GM18861 (cell line): Measurements from ENCODE around the gene HPS5.
"Not testable (repeated sequence)": the region's sequence is repeated elsewhere in the genome, so short reads cannot be mapped to it uniquely, and the experiment has no call there.

Source experiments
- ATAC-seq: cut with Tn5 transposase; IDR thresholded peaks from one replicate; pipeline ENCODE4 v1.9.1; 2021; ENCODE audit not compliant: unreplicated experiment

HPS5 gene, protein sequence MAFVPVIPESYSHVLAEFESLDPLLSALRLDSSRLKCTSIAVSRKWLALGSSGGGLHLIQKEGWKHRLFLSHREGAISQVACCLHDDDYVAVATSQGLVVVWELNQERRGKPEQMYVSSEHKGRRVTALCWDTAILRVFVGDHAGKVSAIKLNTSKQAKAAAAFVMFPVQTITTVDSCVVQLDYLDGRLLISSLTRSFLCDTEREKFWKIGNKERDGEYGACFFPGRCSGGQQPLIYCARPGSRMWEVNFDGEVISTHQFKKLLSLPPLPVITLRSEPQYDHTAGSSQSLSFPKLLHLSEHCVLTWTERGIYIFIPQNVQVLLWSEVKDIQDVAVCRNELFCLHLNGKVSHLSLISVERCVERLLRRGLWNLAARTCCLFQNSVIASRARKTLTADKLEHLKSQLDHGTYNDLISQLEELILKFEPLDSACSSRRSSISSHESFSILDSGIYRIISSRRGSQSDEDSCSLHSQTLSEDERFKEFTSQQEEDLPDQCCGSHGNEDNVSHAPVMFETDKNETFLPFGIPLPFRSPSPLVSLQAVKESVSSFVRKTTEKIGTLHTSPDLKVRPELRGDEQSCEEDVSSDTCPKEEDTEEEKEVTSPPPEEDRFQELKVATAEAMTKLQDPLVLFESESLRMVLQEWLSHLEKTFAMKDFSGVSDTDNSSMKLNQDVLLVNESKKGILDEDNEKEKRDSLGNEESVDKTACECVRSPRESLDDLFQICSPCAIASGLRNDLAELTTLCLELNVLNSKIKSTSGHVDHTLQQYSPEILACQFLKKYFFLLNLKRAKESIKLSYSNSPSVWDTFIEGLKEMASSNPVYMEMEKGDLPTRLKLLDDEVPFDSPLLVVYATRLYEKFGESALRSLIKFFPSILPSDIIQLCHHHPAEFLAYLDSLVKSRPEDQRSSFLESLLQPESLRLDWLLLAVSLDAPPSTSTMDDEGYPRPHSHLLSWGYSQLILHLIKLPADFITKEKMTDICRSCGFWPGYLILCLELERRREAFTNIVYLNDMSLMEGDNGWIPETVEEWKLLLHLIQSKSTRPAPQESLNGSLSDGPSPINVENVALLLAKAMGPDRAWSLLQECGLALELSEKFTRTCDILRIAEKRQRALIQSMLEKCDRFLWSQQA

DNA sequence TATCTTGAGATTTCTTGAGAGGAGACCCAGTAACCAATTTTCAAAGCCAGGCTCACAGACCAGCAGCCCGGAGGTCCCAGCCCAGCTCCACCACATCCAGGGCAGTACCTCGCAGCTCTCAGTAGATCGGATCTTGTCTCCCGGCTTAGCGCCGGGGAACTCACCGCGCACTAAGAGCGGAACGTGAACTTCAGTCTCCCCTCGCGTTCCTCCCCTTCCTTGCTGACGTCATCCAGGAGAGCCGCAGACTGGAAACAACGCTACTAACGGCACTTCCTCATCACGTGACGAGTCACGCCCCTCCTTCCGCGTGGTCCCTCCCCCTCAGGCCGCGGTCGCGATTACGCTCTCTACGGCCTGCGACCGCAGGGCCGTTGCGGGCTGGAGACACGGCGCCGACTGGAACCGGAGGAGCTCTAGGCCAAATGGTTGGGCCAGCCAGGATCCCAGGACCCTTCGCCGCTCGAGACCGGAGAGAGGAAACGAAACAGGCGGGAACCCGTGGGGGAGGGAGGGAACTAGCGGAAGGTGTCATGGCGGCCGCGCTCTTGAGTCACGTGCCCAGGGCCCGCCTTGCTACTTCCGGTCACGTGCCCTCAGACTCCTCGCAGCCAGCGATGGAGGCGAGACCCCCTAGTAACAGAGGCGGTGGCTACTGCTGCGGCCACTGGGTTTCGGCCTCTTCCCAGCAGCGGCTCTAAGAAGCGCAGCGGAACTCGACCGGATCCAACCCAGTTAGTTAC, at the start of gene HPS5, which contains the start of gene GTF2H1:
Gene HPS5 (minus strand): TSS at position 172 of the 743 bp plus-strand sequence. CDS start 4,282 bp downstream, outside the sequence.
Gene GTF2H1 (plus strand): TSS at position 599 of the 743 bp plus-strand sequence. CDS start 10,508 bp downstream, outside the sequence.
- ATAC-seq = peak; percentile 76

DNA sequence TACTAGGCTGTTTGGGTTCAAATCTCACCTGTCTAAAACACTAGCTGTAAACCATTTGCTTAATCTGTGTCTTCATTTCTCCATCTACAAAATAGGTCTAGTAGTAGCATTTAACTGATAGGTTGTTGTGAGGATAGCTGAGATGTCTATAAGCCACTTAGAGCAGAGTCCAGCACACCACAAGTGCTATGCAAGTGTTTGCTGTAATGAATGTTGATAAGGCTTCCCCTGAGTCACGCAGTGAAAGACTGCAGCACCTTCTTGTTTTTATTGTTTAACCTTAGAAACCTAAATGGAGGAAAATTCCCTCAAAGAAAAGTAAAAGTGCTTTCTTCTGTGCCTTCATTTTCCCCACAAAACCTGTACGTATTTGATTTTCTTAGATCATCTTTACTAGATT, 49.3 kb upstream of the HPS5 start:
- no peak for ATAC-seq

DNA sequence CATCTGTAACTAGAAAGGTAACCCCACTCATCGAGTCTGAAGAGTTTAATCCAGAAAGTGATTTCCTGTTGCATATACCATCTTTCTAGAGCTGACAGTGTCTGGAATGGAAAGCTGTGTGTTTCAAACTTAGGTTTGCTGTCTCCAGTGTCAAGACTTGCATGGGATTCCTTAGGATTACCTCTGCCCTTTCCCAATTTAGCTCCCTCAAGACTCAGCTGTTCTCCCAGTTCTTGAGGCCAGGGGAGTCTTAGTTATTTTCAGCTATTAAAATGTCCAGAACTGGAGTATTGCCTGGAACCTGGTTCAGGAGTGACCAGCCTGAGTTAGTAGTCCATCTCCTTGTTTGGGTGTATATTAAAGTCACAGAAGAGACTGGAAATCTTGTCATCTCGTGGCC, 47.5 kb upstream of the HPS5 start:
- no peak for ATAC-seq

DNA sequence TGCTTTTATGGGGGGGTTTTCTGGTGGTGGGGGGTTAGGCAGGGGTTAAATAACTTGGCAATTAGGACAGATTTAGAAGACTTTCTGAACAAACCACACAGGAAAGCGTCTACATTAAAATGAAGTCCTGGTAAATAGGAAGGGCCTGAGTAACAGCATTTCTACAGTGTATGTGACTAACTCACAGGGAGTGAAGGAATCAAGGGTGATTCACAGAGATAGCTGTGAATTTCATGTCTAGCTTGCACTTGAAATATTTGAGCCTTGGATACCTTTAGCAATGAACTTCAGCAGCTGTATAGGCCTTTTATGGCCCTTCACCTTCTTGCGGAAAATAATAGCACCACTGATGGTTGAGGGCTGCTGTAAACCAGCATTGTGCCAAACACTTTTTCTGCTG, 46.3 kb upstream of the HPS5 start:
- no peak for ATAC-seq

DNA sequence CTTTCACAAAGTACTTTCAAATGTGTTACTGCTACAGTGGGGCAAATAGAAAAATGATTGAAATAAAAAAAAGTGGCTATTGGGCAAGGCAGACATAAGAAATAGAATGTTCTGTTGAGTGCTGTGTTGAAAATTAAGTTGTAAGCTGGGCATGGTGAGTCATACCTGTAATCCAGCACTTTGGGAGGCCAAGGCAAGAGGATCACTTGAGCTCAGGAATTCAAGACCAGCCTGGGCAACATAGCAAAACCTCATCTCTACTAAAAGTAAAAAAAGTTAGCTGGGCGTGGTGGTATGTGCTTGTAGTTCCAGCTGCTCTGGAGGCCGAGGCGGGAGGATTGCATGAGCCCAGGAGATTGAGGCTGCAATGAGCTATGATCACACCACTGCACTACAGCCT, 45.5 kb upstream of the HPS5 start:
- ATAC-seq = no peak

DNA sequence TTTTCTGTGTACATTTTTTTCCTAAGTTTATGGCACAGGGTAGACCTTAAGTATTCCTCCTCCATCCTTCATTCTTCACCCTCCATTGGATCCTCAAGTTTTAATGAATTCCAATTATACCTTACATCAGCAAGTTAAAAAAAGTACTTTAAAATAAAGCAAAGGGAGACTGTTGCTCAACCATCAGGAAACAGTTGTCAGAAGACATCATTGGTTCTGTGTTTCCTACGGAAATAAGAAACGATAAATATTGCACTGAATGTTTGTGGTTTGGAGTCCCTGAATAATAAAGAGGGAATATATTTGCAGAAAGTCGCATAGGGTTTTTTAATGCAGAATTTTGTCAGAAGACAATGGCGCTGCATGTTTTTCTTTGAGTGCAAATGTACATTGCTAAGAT, 44.3 kb upstream of the HPS5 start:
- ATAC-seq = no peak

DNA sequence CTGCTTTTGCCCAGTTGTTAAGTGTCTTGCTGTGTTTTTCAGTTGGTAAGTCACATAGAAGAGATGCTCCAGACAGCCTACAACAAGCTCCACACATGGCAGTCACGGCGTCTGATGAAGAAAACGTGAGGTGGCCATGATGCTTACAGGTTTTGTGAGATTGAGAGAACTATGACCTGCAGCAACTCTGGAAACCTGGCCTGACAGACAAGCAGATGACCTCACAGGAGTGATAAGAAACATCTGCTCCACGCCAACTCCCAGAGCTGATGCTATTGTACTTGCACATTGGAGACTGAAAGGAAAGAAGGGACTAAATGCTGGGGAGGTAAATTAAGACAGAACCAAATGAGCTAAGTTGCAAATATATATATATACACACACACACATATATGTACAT, 43.8 kb upstream of the HPS5 start:
- ATAC-seq = no peak

DNA sequence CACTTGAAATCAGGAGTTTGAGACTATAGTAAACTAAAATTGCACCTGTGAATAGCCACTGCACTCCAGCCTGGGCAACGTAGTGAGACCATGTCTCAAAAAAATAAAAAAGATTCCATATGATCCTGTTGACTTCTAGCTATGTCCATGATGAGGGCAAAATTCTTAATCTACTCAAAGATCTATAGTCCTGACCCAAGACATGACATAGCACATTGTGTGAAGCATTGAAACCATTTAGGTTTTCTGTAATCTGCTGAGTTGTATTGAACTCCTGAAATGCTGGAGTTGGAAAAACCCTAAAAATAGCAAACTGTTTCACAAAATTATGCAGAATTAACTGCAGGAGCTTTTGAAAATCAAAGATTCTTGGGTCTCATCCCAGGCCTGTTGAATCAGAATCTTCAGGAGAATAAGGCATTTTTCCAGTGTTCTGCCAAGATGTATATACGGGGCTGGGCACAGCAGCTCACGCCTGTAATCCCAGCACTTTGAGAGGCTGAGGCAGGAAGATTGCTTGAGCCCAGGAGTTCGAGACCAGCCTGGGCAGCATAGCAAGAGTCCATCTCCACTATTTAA, 42.6 kb upstream of the HPS5 start:
- ATAC-seq = no peak

DNA sequence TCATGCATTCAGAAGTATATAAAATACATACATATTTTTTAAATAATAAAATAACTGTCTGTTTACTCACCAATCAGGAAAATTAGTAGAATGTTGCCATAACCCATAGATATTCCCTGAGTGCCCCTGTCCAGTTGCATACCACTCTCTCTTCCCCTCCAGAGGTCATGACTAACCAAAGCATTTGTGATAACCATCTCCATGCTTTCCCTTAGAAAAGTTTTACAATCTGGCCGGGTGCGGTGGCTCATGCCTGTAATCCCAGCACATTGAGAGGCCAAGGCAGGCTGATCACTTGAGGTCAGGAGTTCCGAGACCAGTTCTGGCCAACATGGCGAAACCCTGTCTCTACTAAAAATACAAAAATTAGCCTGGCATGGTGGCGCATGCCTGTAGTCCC, 39.2 kb upstream of the HPS5 start:
- ATAC-seq = no peak

DNA sequence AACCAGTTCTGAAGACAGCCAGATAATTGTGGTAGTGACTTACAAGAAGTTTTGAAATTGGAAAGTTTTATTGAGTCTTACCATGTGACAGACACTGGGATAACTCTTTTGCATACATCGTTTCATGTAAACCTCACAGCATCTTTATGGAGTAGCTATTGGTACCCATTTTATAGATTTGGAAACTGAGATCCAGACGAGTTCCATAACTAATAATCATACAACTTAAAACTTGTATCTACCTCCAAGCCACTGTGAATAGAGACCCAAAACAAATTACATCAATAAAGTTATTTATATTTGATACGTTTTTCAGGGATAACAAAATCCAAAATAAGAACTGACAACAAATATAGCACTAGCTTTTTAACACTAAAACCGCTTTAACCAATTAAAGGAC, 36.7 kb upstream of the HPS5 start:
- no peak for ATAC-seq

DNA sequence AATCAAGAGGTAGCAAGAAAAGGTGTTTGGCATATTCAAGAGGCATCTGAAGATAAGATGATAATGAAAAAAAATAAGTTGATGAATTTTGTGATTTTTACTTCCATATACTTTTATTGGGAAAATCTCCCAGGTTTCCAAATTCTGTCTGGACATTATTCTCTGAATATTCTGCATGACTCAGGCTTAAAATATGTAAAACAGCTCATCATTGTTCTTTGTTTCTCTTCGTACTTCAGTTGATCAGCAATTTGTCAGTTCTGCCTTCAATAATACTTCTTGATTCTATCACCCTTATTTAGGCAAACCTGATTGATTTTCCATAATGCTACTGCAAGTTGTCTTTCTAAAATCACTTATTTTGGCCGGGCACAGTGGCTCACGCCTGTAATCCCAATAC, 30.6 kb upstream of the HPS5 start:
- no peak for ATAC-seq

DNA sequence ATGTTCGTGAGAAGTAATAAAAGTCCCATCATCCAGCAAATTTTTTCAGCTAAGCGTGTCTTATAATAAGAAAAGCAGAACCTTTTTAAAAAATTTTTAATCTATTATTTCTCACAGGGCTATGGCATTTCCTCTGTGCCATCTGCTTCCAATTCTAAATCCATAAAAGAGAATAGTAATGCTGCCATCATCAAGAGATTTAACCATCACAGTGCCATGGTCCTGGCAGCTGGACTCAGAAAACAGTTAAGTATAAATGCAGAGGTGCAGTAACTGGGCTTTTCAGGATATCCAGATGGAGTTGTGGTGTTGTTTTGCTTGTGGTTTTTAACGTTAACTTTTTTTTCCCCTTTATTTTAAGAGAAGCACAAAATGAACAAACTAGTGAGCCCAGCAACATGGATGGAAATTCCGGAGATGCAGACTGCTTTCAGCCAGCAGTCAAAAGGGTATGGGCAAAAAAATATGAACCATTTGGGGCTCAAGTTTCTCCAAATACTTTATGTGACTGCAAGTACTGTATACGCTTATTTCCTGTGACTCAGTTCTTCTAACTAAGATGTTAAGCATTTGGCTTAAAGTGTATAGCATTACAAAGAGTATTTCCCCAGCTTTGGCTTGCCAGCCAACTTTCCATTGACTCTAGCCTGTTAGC, 25.7 kb upstream of the HPS5 start:
- ATAC-seq = no peak

DNA sequence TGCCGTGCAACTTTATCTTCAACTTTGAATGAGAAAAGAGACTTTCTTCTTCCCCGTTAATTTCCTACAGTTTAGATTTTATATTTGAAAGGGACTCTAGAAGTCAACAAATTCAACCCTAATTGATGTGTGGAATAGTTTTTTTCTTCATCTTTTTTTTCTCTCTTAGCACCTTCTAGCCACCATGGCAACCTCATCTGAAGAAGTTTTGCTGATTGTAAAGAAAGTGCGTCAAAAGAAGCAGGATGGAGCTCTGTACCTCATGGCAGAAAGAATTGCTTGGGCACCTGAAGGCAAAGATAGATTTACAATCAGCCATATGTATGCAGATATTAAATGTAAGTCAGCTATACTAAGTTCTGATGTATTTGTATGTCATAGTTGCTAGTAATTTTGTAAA, 11.0 kb upstream of the HPS5 start:
- no peak for ATAC-seq

DNA sequence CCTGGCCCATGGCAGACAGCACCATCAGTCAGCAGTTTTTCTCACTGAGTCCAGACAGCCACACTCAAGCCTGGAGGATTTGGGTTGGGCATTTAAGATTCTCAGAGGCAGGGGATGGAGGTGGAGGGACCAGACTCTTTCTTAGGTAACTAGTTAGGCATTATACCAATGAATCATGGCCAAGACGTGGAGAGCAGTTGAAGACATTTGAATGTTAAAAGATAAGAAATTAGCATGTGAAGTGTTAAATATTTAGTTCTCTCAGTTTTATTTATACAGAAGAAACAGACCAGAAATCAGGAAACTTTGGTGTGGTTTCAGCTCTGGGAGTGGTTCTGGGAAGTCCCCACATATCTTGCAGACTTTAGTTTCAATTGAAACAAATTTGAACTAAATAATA, 10.4 kb upstream of the HPS5 start:
- ATAC-seq = no peak

DNA sequence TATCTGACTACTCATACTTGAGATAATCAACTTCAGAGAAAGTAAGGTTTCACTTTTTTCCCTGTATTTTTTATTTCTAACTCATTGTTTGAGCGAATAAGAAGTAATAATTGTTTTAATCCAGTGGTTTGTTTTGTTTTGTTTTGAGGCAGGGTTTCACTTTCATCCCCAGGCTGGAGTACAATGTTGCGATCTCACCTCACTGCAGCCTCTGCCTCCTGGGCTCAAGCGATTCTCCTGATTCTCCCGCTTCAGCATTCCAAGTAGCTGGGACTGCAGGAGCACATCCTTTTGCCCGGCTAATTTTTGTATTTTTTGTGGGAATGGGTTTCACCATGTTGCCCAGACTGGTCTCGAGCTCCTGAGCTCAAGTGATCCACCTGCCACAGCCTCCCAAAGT, 9.0 kb upstream of the HPS5 start:
- ATAC-seq = no peak

DNA sequence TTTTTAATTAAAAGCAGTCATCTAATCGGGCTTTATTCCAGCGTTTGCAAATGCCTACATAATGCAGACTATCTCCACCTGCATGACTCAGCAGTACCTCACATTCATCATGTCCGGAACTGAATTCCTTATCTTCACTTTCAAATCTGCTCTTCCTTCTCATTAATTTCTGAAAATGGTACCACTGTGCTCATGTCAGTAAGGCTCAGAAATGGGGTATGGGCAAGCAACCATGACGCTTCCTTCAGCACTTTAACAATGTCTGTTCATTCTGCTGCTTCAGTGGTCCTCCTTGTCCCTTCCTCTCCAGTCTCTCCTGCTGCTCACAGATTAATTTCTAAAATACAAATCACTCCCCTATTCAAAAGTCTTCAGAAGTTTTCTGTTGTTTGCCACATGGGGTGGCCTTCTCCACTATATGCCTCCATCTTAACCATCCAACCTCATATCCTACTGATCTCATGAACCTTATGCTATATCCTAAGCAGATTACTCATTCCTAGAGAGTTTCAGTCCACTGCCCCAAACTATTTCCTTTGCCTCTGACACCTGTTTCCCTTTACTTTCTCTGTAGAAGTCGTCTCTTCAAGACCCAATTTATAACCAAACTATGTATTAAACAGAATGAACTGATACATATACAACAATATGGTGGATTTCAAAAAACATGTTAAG, 7.4 kb upstream of the HPS5 start:
- peak; percentile 60 for ATAC-seq

DNA sequence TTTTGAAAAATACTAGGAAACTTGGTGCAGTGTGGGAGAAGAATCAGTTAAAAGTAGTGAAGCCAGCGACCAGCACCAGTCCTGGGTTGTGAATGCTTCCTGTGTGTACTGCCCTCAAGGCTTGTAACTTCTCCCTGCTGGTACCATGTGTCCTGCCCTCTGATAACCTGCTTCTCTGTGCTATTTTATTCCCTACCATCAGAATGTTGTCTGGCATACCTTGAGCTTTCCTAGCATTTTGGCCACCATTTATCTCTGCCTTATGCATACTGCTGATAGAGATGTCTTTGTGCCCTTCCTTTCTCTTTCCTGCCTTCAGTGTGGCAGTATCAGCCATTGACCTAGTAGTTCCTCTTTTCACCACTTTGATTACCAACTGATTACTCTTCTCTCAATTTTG, 2.4 kb upstream of the HPS5 start:
- no peak for ATAC-seq

DNA sequence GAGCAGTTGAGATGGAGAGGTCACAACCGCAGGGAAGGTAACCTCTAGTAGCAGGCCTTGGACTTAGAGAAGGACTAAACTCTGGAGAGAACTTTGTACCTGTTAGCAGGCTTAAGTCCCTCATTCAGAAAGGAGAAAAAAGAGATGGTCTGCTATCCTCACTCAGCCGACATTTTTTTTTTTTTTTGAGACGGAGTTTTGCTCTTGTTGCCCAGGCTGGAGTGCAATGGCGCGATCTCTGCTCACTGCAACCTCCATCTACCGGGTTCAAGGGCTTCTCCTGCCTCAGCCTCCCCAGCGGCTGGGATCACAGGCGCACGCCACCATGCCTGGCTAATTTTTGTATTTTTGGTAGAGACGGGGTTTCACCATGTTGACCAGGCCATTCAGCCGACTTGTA, 1.9 kb upstream of the HPS5 start:
- ATAC-seq = not testable (repeated sequence)

DNA sequence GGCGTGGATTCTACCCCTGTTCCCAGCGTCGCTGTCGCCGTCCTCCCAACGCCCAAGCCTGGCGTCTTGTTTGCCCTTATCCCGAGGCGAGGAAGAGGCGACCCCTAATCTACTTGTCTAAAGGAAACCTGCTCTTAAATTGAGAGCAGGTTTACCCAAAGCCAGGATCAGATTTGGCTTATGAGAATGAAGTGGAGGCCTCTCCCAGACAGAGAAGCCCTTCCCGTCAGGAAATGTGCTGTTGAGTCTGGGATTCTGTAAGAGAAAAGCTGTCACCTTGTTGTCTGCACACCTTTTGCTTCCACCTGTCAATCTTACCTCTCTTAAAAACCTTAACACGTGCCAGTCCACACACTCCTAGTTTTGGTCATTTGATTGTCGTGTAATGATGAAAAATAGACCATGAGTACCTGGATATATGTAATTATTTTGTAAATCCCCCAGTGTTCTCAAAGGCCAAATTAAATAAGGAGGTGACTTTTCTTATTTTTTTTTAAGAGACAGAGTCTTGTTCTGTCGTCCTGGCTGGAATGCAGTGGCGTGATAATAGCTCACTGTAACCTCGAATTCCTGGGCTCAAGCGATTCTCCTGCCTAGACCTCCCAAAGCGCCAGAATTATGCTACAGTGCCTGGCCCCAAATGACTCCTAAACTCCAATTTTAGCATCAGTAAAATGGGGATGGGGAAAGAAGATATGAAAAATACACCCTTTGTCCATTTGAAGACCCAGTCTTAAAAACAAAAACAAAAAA, 1.1 kb upstream of the HPS5 start:
- no peak for ATAC-seq
